K562 (cell line): ENCODE measurements around the gene AADAC. TPM values are rescaled to one million over a fixed set of nuclear protein-coding genes. Genes with fewer than 3 reads are reported as not detected.

Source experiments
- ARNT ChIP-seq, 2 experiments: fragments of 450-650 bp; IDR thresholded peaks; 2 replicates each; pipeline ENCODE4 v1.6.1; 2016; ENCODE audit warnings: mild to moderate bottlenecking in 1 of 2
- CEBPZ ChIP-seq: fragments of 150-350 bp; IDR thresholded peaks from 2 replicates; pipeline ENCODE4 v1.6.1; 2014; ENCODE audit warnings: low read depth, mild to moderate bottlenecking, low read length, borderline replicate concordance
- HMBOX1 ChIP-seq: sonication (generic); IDR thresholded peaks from 2 replicates; pipeline ENCODE4 v1.6.1; 2016
- JUND ChIP-seq, 2 experiments: IDR thresholded peaks; 2 replicates in 1 of 2; 3 replicates in 1 of 2; pipeline ENCODE4 v1.6.1; 2011; ENCODE audit warnings: borderline replicate concordance in 2 of 2, low read depth in 2 of 2, low read length in 2 of 2, improper control_type of control experiment in 1 of 2, missing biosample characterization in 1 of 2, missing genetic modification characterization in 1 of 2, missing genetic modification reagents in 1 of 2
- MAFF ChIP-seq: IDR thresholded peaks from 2 replicates; pipeline ENCODE4 v1.6.1; 2012; ENCODE audit warnings: low read length, improper control_type of control experiment
- MAFG ChIP-seq: fragments of 450-650 bp; conservative IDR thresholded peaks from 2 replicates; pipeline ENCODE4 v1.6.1; 2016; ENCODE audit warnings: missing genetic modification characterization, missing compliant biosample characterization
- MAZ ChIP-seq, 2 experiments: fragments of 450-650 bp in 1 of 2; sonication (generic) in 1 of 2; formaldehyde crosslinking; IDR thresholded peaks in 1 of 2; conservative IDR thresholded peaks in 1 of 2; 2 replicates each; pipeline versions ENCODE4 v1.4.0 to v1.5.0; 2020; ENCODE audit warnings: mild to moderate bottlenecking in 1 of 2, missing genetic modification reagents in 1 of 2
- NBN ChIP-seq: fragments of 450-650 bp; IDR thresholded peaks from 2 replicates; pipeline ENCODE4 v1.6.1; 2016; ENCODE audit warnings: low read depth, mild to moderate bottlenecking
- SMARCA4 ChIP-seq: fragments of 450-650 bp; IDR thresholded peaks from 2 replicates; pipeline ENCODE4 v1.6.1; 2016
- SMARCC2 ChIP-seq: fragments of 450-650 bp; IDR thresholded peaks from 2 replicates; pipeline ENCODE4 v1.6.1; 2017; ENCODE audit warnings: antibody characterized with exemption, moderate library complexity, mild to moderate bottlenecking, low read depth
- SMARCE1 ChIP-seq: fragments of 450-650 bp; IDR thresholded peaks from 2 replicates; pipeline ENCODE4 v1.7.1; 2016; ENCODE audit warnings: mild to moderate bottlenecking
- TAL1 ChIP-seq: fragments of 450-650 bp; IDR thresholded peaks from 2 replicates; pipeline ENCODE4 v1.6.1; 2016; ENCODE audit warnings: mild to moderate bottlenecking
- XRCC5 ChIP-seq: fragments of 200-400 bp; formaldehyde crosslinking; IDR thresholded peaks from 2 replicates; pipeline ENCODE4 v1.6.1; 2017; ENCODE audit warnings: low read depth, mild to moderate bottlenecking, low read length
- ZNF318 ChIP-seq, 2 experiments: fragments of 450-650 bp; IDR thresholded peaks; 2 replicates each; pipeline ENCODE4 v1.6.1; 2016; ENCODE audit warnings: mild to moderate bottlenecking in 2 of 2, borderline replicate concordance in 1 of 2, low read depth in 1 of 2, moderate library complexity in 1 of 2
- ZNF707 ChIP-seq: fragments of 250-450 bp; sonication (Bioruptor Pico); conservative IDR thresholded peaks from 2 replicates; pipeline ENCODE4 v1.8.0; 2022; ENCODE audit warnings: inconsistent platforms, mild to moderate bottlenecking, moderate library complexity
- polyA plus RNA-seq, 8 experiments: library from polyadenylated mRNA; depleted of rRNA in 4 of 8; stranded (reverse) in 5 of 8; unstranded in 3 of 8; fragments of >200 nt; fragmentation: Nextera tagmentation in 2 of 8; fragmentation: Illumina TruSeq in 1 of 8; extraction: Ambion mirVana in 2 of 8; extraction: Trizol in 1 of 8; gene quantifications; 2 replicates each; pipeline versions ENCODE4 v1.2.1 to v1.2.3, GENCODE V29; 2011 to 2014; ENCODE audit warnings: inconsistent platforms in 1 of 8, missing spikeins in 1 of 8
- total RNA-seq, 7 experiments: library from RNA; depleted of rRNA in 6 of 7; stranded (reverse); fragments of >200 nt in 6 of 7; fragmentation: Illumina TruSeq in 2 of 7; extraction: Trizol in 2 of 7; gene quantifications; 2 replicates each; pipeline versions ENCODE4 v1.2.1 to v1.2.3, GENCODE V29; 2011 to 2021; ENCODE audit warnings: low replicate concordance in 1 of 7

Gene AADAC
- total and polyA plus RNA-seq, 9 of the 15 experiments (the other 6 are each of a cell fraction or from before 2014, with no cell fraction given): 0.47 TPM; not detected in 8

GRCh38 chr3:151875759-151876158 lies 61.8 kb downstream of the AADAC start (continued):
- TF ChIP-seq ZNF318 (IDR thresholded peaks at IDR 0.05; ENCODE audit: borderline replicate concordance in 1 of 2, low read depth in 1 of 2): 0 out of 4 replicates have a peak, but pooled peaks of 1 of the 2 experiments have one; percentile 67
- peak; percentile 58; the same call in 1 of the 2 replicates for TF ChIP-seq SMARCC2
- TF ChIP-seq MAFF: peak; percentile 77
- TF ChIP-seq TAL1: 0 out of 2 replicates have a peak, but pooled peaks have one; percentile 8
- peak; percentile 89 for TF ChIP-seq MAFG
- peak; percentile 55; the same call in 1 of the 2 replicates for TF ChIP-seq SMARCE1
- TF ChIP-seq XRCC5: no peak
- no peak for TF ChIP-seq ZNF707
- TF ChIP-seq NBN: 0 out of 2 replicates have a peak, but pooled peaks have one; percentile 57
- 0 out of 4 replicates have a peak, but pooled peaks of 1 of the 2 experiments have one; percentile 37 for TF ChIP-seq MAZ (CRISPR knock-in tag; conservative IDR thresholded peaks at IDR 0.05 in 1 of 2, IDR thresholded peaks at IDR 0.05 in 1 of 2)
- TF ChIP-seq HMBOX1: peak; percentile 92
- 0 out of 2 replicates have a peak, but pooled peaks have one; percentile 26 for TF ChIP-seq JUND (IDR thresholded peaks at IDR 0.05; ENCODE audit: borderline replicate concordance, low read depth, low read length)
- peak; percentile 31; the same call in 1 of the 3 replicates for TF ChIP-seq JUND (tag; IDR thresholded peaks at IDR 0.05; ENCODE audit: borderline replicate concordance, low read depth, low read length)
- TF ChIP-seq SMARCA4: peak; percentile 75; the same call in 1 of the 2 replicates
- no peak for TF ChIP-seq CEBPZ
- 0 out of 4 replicates have a peak, but pooled peaks of 1 of the 2 experiments have one; percentile 60 for TF ChIP-seq ARNT (IDR thresholded peaks at IDR 0.05)
